Hepatic stellate cell (primary cell): Measurements from ENCODE around the gene ZFYVE9.

Experiments
- DNase-seq: peaks from one replicate; pipeline ENCODE4 v3.0.0; 2011; ENCODE audit warnings: low spot score

ZFYVE9 gene

GRCh38 chr1:52337439-52337838 lies 195.6 kb downstream of the ZFYVE9 start:
- DNase-seq, result no peak

- DNase-seq, result no peak
Measured at GRCh38 chr1:52341655-52342260, 199.9 kb downstream of the ZFYVE9 start.

- no peak for DNase-seq
Measured at GRCh38 chr1:52343979-52344378, 202.1 kb downstream of the ZFYVE9 start.

- DNase-seq, result no peak
Measured at GRCh38 chr1:52345252-52345651, 203.4 kb downstream of the ZFYVE9 start.

GRCh38 chr1:52346653-52347052 lies 204.8 kb downstream of the ZFYVE9 start:
- DNase-seq, result no peak

GRCh38 chr1:52348704-52349300 lies 206.9 kb downstream of the ZFYVE9 start:
- DNase-seq, result peak; percentile 46

- DNase-seq, result no peak
Measured at GRCh38 chr1:52352690-52353089, 210.8 kb downstream of the ZFYVE9 start.

- no peak for DNase-seq
Measured at GRCh38 chr1:52355436-52355835, 213.5 kb downstream of the ZFYVE9 start.

- no peak for DNase-seq
Measured at GRCh38 chr1:52355847-52356505, 214.1 kb downstream of the ZFYVE9 start.

GRCh38 chr1:52356818-52357355 lies 215.0 kb downstream of the ZFYVE9 start:
- DNase-seq, result no peak

- no peak for DNase-seq
Measured at GRCh38 chr1:52357397-52357796, 215.5 kb downstream of the ZFYVE9 start.

- DNase-seq, result no peak
Measured at GRCh38 chr1:52358851-52359497, 217.1 kb downstream of the ZFYVE9 start.

GRCh38 chr1:52359676-52360594 lies 218.0 kb downstream of the ZFYVE9 start:
- DNase-seq, result no peak

GRCh38 chr1:52360595-52360968 lies 218.7 kb downstream of the ZFYVE9 start:
- no peak for DNase-seq

- DNase-seq, result no peak
Measured at GRCh38 chr1:52364235-52364839, 222.4 kb downstream of the ZFYVE9 start.

- DNase-seq, result peak; percentile 79
Measured at GRCh38 chr1:52365071-52365745, 223.3 kb downstream of the ZFYVE9 start.

- peak; percentile 99 for DNase-seq
Measured at GRCh38 chr1:52365746-52366516, 224.0 kb downstream of the ZFYVE9 start, which contains the start of gene CC2D1B. TSS of gene CC2D1B (minus strand) at chr1:52366205. CDS start at chr1:52364620, 1,585 bp downstream.

- DNase-seq, result no peak
Measured at GRCh38 chr1:52366517-52366827, 224.6 kb downstream of the ZFYVE9 start.

- no peak for DNase-seq
Measured at GRCh38 chr1:52367272-52367671, 225.4 kb downstream of the ZFYVE9 start.
